Adrenal gland (tissue), 5 donors: ENCODE data around the gene APOO.

ENCODE experiments used
- CTCF ChIP-seq, 6 experiments: fragments of 450-650 bp in 4 of 6; fragments of 200-600 bp in 2 of 6; sonication (generic) in 1 of 6; IDR thresholded peaks; 1 replicate in 5 of 6; 2 replicates in 1 of 6; pipeline versions ENCODE4 v1.5.1 to v1.8.0; 2016 to 2021; ENCODE audit warnings: antibody characterized with exemption in 6 of 6, mild to moderate bottlenecking in 2 of 6, moderate library complexity in 1 of 6
- POLR2A ChIP-seq, 2 donors: fragments of 450-650 bp; IDR thresholded peaks; one replicate each; pipeline ENCODE4 v1.6.1; 2017; ENCODE audit warnings: antibody characterized with exemption in 2 of 2, mild to moderate bottlenecking in 2 of 2, moderate library complexity in 1 of 2
- donor health status: DM: no; HTN: no; CAD: no.

- TF ChIP-seq CTCF (IDR thresholded peaks at IDR 0.05) (no peak), POLR2A (IDR thresholded peaks at IDR 0.05) (no peak)
These were observed 36.5 kb upstream of the APOO start for GRCh38 chrX:23944234-23944633.
